PC-9 (cell line): ENCODE results near the gene ZMAT5. TPM values are rescaled to one million over a fixed set of nuclear protein-coding genes. Genes with fewer than 3 reads are reported as not detected.

Experiments used
- BruUV-seq: library from RNA; stranded (reverse); fragments of 400-500 nt; replicated peaks from 2 replicates; lab custom pipeline; 2021; lab: Mats Ljungman, UMichigan
- CTCF ChIA-PET: fragments of 300-600 bp; sonication (Branson Sonifier 250); formaldehyde crosslinking; loops from one replicate; lab custom pipeline; 2022; ENCODE audit warnings: antibody characterized with exemption; lab: Charles Lee
- POLR2A ChIA-PET: fragments of 300-600 bp; sonication (Branson Sonifier 250); formaldehyde crosslinking; loops from one replicate; lab custom pipeline; 2022; ENCODE audit warnings: antibody characterized with exemption; ENCODE audit not compliant: unreplicated experiment; lab: Charles Lee
- DNase-seq, 2 experiments: peaks; one replicate each; pipeline versions ENCODE4 v3.0.0 to v3.0.0-alpha.2; 2015 to 2022; ENCODE audit warnings: mixed read lengths in 1 of 2
- H2AFZ ChIP-seq: fragments of 200-600 bp; sonication (generic); 2 replicates; pipeline ENCODE4 v1.8.1; 2017; ENCODE audit warnings: antibody characterized with exemption
- H3F3A ChIP-seq: fragments of 200-600 bp; sonication (generic); 2 replicates; pipeline ENCODE4 v1.8.1; 2017; ENCODE audit warnings: antibody characterized with exemption, mild to moderate bottlenecking, low read depth; ENCODE audit not compliant: insufficient read depth
- H3K27ac ChIP-seq: fragments of 200-600 bp; sonication (generic); 2 replicates; pipeline ENCODE4 v1.6.1; 2016; ENCODE audit warnings: mixed run types
- H3K27me3 ChIP-seq: fragments of 200-600 bp; sonication (generic); 2 replicates; pipeline ENCODE4 v1.6.1; 2016; ENCODE audit warnings: low read depth, mixed run types; ENCODE audit not compliant: insufficient read depth
- H3K36me3 ChIP-seq: fragments of 200-600 bp; sonication (generic); 2 replicates; pipeline ENCODE4 v1.6.1; 2016; ENCODE audit warnings: low read depth, mixed run types
- H3K4me1 ChIP-seq: fragments of 200-600 bp; sonication (generic); replicated peaks from 2 replicates; pipeline ENCODE4 v1.6.1; 2016; ENCODE audit warnings: mixed run types; ENCODE audit not compliant: insufficient read depth
- H3K4me2 ChIP-seq: fragments of 200-600 bp; sonication (generic); 2 replicates; pipeline ENCODE4 v1.6.1; 2017; ENCODE audit warnings: mixed run types
- H3K4me3 ChIP-seq: fragments of 200-600 bp; sonication (generic); 2 replicates; pipeline ENCODE4 v1.6.1; 2016; ENCODE audit warnings: mixed run types
- H3K79me2 ChIP-seq: fragments of 200-600 bp; sonication (generic); 2 replicates; pipeline ENCODE4 v1.6.1; 2017; ENCODE audit warnings: low read depth, mixed run types
- H3K9me2 ChIP-seq: fragments of 200-600 bp; sonication (generic); 2 replicates; pipeline ENCODE4 v1.8.1; 2017; ENCODE audit warnings: mild to moderate bottlenecking; ENCODE audit not compliant: insufficient read depth
- H3K9me3 ChIP-seq: fragments of 200-600 bp; sonication (generic); 2 replicates; pipeline ENCODE4 v1.8.1; 2016; ENCODE audit warnings: low read depth; ENCODE audit not compliant: insufficient read depth
- H4K20me1 ChIP-seq: fragments of 200-600 bp; sonication (generic); 2 replicates; pipeline ENCODE4 v1.8.1; 2017; ENCODE audit not compliant: insufficient read depth
- EZH2 ChIP-seq: fragments of 200-600 bp; sonication (generic); IDR thresholded peaks from 2 replicates; pipeline ENCODE4 v1.8.0; 2017; ENCODE audit warnings: antibody characterized with exemption, low read depth
- intact Hi-C: fragments of 100-400 bp; cut with micrococcal nuclease; formaldehyde crosslinking; loops from one replicate; pipeline ENCODE4 v1.10.0; 2022; ENCODE audit not compliant: unreplicated experiment
- total RNA-seq: library from RNA; stranded (reverse); gene quantifications from 2 replicates; pipeline ENCODE4 v1.2.3, GENCODE V29; 2021
- TF ChIP-seq, protein P1 (sequence below): fragments of 200-600 bp; sonication (generic); conservative IDR thresholded peaks from 2 replicates; pipeline ENCODE4 v1.6.1; 2017; ENCODE audit warnings: mixed run types, antibody characterized with exemption, mild to moderate bottlenecking, moderate library complexity

Gene ZMAT5
- total RNA-seq, 1 experiment from 2014 or later: 14.2 TPM

DNA sequence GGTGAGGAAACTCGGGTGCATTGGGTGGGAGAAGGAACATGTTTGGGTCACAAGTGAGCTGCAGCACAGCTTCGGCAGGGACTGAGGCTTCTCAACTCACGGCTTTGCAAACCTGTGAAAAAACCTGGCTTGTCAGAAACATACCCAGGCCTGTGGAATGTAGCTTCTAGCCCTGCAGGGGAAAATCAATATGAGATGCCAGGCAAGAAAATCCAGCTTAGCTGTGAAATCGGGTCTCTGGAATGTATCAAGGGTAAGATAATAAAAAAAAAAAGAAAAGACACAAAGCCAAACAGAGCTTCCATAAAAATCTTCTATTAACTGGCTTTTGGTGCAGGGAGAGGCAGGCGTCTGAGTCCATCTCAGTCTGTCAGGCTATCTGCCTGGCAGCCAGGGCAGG is 28.9 kb upstream of the ZMAT5 start:
- POLR2A ChIA-PET: interaction anchor here (0.8 kb wide), 1 partner anchor 645 kb away, joined by 13 read pairs; no protein-coding TSS in a partner anchor
- H3K9me2 ChIP-seq: no peaks in the 10 kb centered on the region
- peak in 1 of 2 experiments; percentile 91 for DNase-seq
- H3K27ac ChIP-seq: peak overlapping the region; percentile 93
- H3K36me3 ChIP-seq: peaks cover 17% of the 10 kb centered on the region
- H4K20me1 ChIP-seq: no peaks in the 10 kb centered on the region
- TF ChIP-seq, protein P1, sequence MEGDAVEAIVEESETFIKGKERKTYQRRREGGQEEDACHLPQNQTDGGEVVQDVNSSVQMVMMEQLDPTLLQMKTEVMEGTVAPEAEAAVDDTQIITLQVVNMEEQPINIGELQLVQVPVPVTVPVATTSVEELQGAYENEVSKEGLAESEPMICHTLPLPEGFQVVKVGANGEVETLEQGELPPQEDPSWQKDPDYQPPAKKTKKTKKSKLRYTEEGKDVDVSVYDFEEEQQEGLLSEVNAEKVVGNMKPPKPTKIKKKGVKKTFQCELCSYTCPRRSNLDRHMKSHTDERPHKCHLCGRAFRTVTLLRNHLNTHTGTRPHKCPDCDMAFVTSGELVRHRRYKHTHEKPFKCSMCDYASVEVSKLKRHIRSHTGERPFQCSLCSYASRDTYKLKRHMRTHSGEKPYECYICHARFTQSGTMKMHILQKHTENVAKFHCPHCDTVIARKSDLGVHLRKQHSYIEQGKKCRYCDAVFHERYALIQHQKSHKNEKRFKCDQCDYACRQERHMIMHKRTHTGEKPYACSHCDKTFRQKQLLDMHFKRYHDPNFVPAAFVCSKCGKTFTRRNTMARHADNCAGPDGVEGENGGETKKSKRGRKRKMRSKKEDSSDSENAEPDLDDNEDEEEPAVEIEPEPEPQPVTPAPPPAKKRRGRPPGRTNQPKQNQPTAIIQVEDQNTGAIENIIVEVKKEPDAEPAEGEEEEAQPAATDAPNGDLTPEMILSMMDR: no peak
- TF ChIP-seq EZH2: no peak
- H3K79me2 ChIP-seq: peaks cover 10% of the 10 kb centered on the region
- no TSS peak for BruUV-seq
- no peaks in the 10 kb centered on the region for H3K27me3 ChIP-seq
- H3K4me3 ChIP-seq: no peak overlapping the region
- peak overlapping the region; percentile 79 for H3K4me2 ChIP-seq
- H2AFZ ChIP-seq: no peak overlapping the region
- CTCF ChIA-PET: interaction anchor here (0.6 kb wide), 1 partner anchor 87 kb away, joined by 4 read pairs; no protein-coding TSS in a partner anchor
- H3K4me1 ChIP-seq: peaks cover 62% of the 10 kb centered on the region
- H3F3A ChIP-seq: peaks cover 47% of the 10 kb centered on the region
- no peaks in the 10 kb centered on the region for H3K9me3 ChIP-seq
- intact Hi-C loops: loop anchor here (5.0 kb wide), 1 partner anchor 93 kb away; no protein-coding TSS in a partner anchor

DNA sequence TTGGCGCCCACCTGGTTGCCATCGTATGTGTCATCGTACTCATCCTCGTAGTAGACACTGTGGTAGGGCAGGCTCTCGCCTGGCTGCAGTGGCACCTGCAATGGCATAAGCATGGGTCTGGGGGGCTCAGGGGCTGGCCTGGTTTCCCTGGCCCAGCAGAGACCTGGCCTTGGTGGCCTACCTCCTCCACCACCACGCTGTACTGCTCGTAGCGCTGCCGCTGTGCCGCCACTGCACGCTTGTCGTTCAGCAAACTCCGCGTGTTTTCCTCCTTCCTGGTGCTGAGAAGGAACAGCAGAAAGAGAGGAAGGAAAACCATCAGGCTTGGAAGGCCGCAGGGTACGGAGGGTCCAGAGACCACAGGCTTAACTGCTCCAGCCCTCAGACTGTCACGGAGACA is 26.6 kb upstream of the ZMAT5 start:
- H3K4me1 ChIP-seq: peaks cover 47% of the 10 kb centered on the region
- H3F3A ChIP-seq: peaks cover 41% of the 10 kb centered on the region
- no peak overlapping the region for H3K4me2 ChIP-seq
- H3K79me2 ChIP-seq: peaks cover 10% of the 10 kb centered on the region
- no peak overlapping the region for H3K4me3 ChIP-seq
- no peak overlapping the region for H2AFZ ChIP-seq
- no peak overlapping the region for H3K27ac ChIP-seq
- intact Hi-C loops: no loop called here
- no peaks in the 10 kb centered on the region for H3K27me3 ChIP-seq
- no peaks in the 10 kb centered on the region for H4K20me1 ChIP-seq
- no peaks in the 10 kb centered on the region for H3K9me3 ChIP-seq
- ChIA-PET CTCF (interaction anchor here (0.7 kb wide), 1 partner anchor 20 kb away, joined by 3 read pairs; no protein-coding TSS in a partner anchor), POLR2A (no interaction called here)
- peaks cover 25% of the 10 kb centered on the region for H3K36me3 ChIP-seq
- DNase-seq: no peak
- no peaks in the 10 kb centered on the region for H3K9me2 ChIP-seq
- BruUV-seq: no TSS peak
- no peak for TF ChIP-seq EZH2
- TF ChIP-seq, protein P1: no peak

DNA sequence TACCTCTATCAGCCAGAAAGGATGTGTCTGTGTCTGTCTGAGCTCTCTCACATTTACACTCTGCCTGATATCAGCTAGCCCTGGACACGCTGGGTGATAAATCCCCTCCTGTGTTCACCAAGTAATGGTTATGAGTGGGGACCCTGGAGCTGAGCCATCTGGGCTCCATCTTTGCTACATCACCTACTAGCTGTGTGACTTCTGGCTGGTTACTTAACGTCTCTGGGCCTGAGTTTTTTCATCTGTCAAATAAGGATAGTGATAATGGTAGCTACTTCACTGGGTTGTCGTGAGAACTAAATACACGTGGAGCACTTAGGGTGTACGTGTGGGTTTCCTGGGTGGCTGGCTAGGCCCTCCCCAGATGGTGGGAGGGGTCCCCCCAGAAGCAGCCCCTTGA is 23.3 kb upstream of the ZMAT5 start:
- BruUV-seq: no TSS peak
- Histone ChIP-seq H2AFZ (no peak overlapping the region), H3K4me3 (no peak overlapping the region), H3K27me3 (no peaks in the 10 kb centered on the region), H3K9me2 (no peaks in the 10 kb centered on the region), H3K27ac (no peak overlapping the region), H3K4me1 (peaks cover 37% of the 10 kb centered on the region), H3K36me3 (peaks cover 21% of the 10 kb centered on the region; the same call in 1 of the 2 replicates), H3K79me2 (no peaks in the 10 kb centered on the region), H3K9me3 (no peaks in the 10 kb centered on the region), H4K20me1 (no peaks in the 10 kb centered on the region), H3K4me2 (no peak overlapping the region), H3F3A (peaks cover 32% of the 10 kb centered on the region)
- intact Hi-C loops: no loop called here
- DNase-seq: no peak
- TF ChIP-seq, protein P1: no peak
- TF ChIP-seq EZH2: no peak
- ChIA-PET CTCF (no interaction called here), POLR2A (no interaction called here)
